Measurements from ENCODE around the gene CILP. TPM values are rescaled to one million over a fixed set of nuclear protein-coding genes. Genes with fewer than 3 reads are reported as not detected.

Gene CILP
- total RNA-seq, 6 donors from 2014 or later, result 1.0 to 5.2 (median 2.6) TPM

- peaks cover 16 to 25% (median 21%) of the 10 kb centered on the region in 4 donors for H3K4me1 ChIP-seq
- H3K27ac ChIP-seq, result no peak overlapping the region
- DNase-seq (peak in 1 of 2 donors; percentile 29), ATAC-seq (ENCODE audit: low FRiP score in 2 of 2) (no peak)
- peaks cover 18 to 75% (median 43%) of the 10 kb centered on the region in 4 donors for H3K36me3 ChIP-seq
- H3K27me3 ChIP-seq, result no peaks in the 10 kb centered on the region
- 53 to 69% methylated on average over 1 of the region's 1 CpG for WGBS, 2 donors
- H3K4me3 ChIP-seq, result no peak overlapping the region
- no peaks in the 10 kb centered on the region for H3K9me3 ChIP-seq
- TF ChIP-seq EP300 (IDR thresholded peaks at IDR 0.05), result peak in 1 of 4 donors; percentile 22
- no peak for TF ChIP-seq POLR2AphosphoS5 (IDR thresholded peaks at IDR 0.05)
- TF ChIP-seq CTCF (IDR thresholded peaks at IDR 0.05), result no peak
- TF ChIP-seq POLR2A (IDR thresholded peaks at IDR 0.05), result no peak
Measured at GRCh38 chr15:65177901-65178300, 33.4 kb downstream of the CILP start.

- ATAC-seq (ENCODE audit: low FRiP score in 2 of 2) (no peak), DNase-seq (no peak)
- TF ChIP-seq POLR2A (IDR thresholded peaks at IDR 0.05) (no peak), CTCF (IDR thresholded peaks at IDR 0.05) (no peak), EP300 (IDR thresholded peaks at IDR 0.05) (no peak), POLR2AphosphoS5 (IDR thresholded peaks at IDR 0.05) (no peak)
- H3K36me3 ChIP-seq, result peaks cover 22 to 91% (median 56%) of the 10 kb centered on the region in 4 donors
- no peak overlapping the region for H3K27ac ChIP-seq
- H3K27me3 ChIP-seq, result no peaks in the 10 kb centered on the region
- H3K4me1 ChIP-seq, result peaks cover 0 to 6% (median 5%) of the 10 kb centered on the region in 4 donors
- H3K9me3 ChIP-seq, result no peaks in the 10 kb centered on the region
- no peak overlapping the region for H3K4me3 ChIP-seq
Measured at GRCh38 chr15:65176056-65176455, 35.2 kb downstream of the CILP start.

- peaks cover 0 to 6% (median 5%) of the 10 kb centered on the region in 4 donors for H3K4me1 ChIP-seq
- H3K9me3 ChIP-seq, result no peaks in the 10 kb centered on the region
- no peaks in the 10 kb centered on the region for H3K27me3 ChIP-seq
- peaks cover 22 to 90% (median 60%) of the 10 kb centered on the region in 4 donors for H3K36me3 ChIP-seq
- WGBS, 2 donors, result 92 to 96% methylated on average over 5 of the region's 5 CpGs
- TF ChIP-seq CTCF (IDR thresholded peaks at IDR 0.05) (no peak), POLR2A (IDR thresholded peaks at IDR 0.05) (no peak), EP300 (IDR thresholded peaks at IDR 0.05) (no peak), POLR2AphosphoS5 (IDR thresholded peaks at IDR 0.05) (no peak)
- no peak overlapping the region for H3K4me3 ChIP-seq
- DNase-seq (no peak), ATAC-seq (ENCODE audit: low FRiP score in 2 of 2) (no peak)
- no peak overlapping the region for H3K27ac ChIP-seq
Measured at GRCh38 chr15:65175511-65175910, 35.8 kb downstream of the CILP start.

GRCh38 chr15:65174509-65174908, 36.8 kb downstream of the CILP start:
- no peak for TF ChIP-seq POLR2A (IDR thresholded peaks at IDR 0.05)
- TF ChIP-seq EP300 (IDR thresholded peaks at IDR 0.05), result no peak
- no peak for TF ChIP-seq CTCF (IDR thresholded peaks at IDR 0.05)
- no peak for TF ChIP-seq POLR2AphosphoS5 (IDR thresholded peaks at IDR 0.05)
- Histone ChIP-seq H3K27ac (no peak overlapping the region), H3K4me3 (no peak overlapping the region), H3K9me3 (no peaks in the 10 kb centered on the region), H3K4me1 (peaks cover 0 to 6% (median 2%) of the 10 kb centered on the region in 4 donors), H3K27me3 (no peaks in the 10 kb centered on the region), H3K36me3 (peaks cover 26 to 96% (median 69%) of the 10 kb centered on the region in 4 donors)
- ATAC-seq (ENCODE audit: low FRiP score in 2 of 2), result no peak
- no peak for DNase-seq
- 91 to 94% methylated on average over 5 of the region's 5 CpGs for WGBS, 2 donors

GRCh38 chr15:65172531-65172930, 38.7 kb downstream of the CILP start:
- H3K27me3 ChIP-seq, result no peaks in the 10 kb centered on the region
- 90 to 96% methylated on average over 5 of the region's 5 CpGs for WGBS, 2 donors
- H3K27ac ChIP-seq, result no peak overlapping the region
- TF ChIP-seq EP300 (IDR thresholded peaks at IDR 0.05) (no peak), CTCF (IDR thresholded peaks at IDR 0.05) (no peak), POLR2AphosphoS5 (IDR thresholded peaks at IDR 0.05) (no peak), POLR2A (IDR thresholded peaks at IDR 0.05) (no peak)
- peaks cover 0 to 4% (median 0%) of the 10 kb centered on the region in 4 donors for H3K4me1 ChIP-seq
- ATAC-seq (ENCODE audit: low FRiP score in 2 of 2), result no peak
- peaks cover 22 to 86% (median 60%) of the 10 kb centered on the region in 4 donors for H3K36me3 ChIP-seq
- H3K9me3 ChIP-seq, result no peaks in the 10 kb centered on the region
- no peak overlapping the region for H3K4me3 ChIP-seq
- DNase-seq, result no peak
